HEK293 (cell line): ENCODE measurements around the gene GXYLT1.
"Not testable (repeated sequence)": the region's sequence is repeated elsewhere in the genome, so short reads cannot be mapped to it uniquely, and the experiment has no call there.

Experiments used
- CTCF ChIA-PET: fragments of 350-600 bp; formaldehyde crosslinking; extraction: SDS; loops from one replicate; lab custom pipeline; 2021; ENCODE audit warnings: antibody characterized with exemption; lab: Yijun Ruan, JAX
- POLR2A ChIA-PET: fragments of 300-600 bp; formaldehyde crosslinking; extraction: SDS; loops from one replicate; lab custom pipeline; 2020; ENCODE audit warnings: antibody characterized with exemption, inconsistent platforms; lab: Yijun Ruan, JAX
- H3K27ac ChIP-seq: fragments of 200-500 bp; sonication (Bioruptor generic); 2 replicates; pipeline ENCODE4 v1.5.1; 2014; ENCODE audit warnings: low read depth, low read length, control low read depth, inconsistent platforms; ENCODE audit errors: extremely low read depth
- H3K36me3 ChIP-seq, 2 experiments: fragments of 200-500 bp in 1 of 2; sonication (Bioruptor generic) in 1 of 2; 1 replicate in 1 of 2; 2 replicates in 1 of 2; pipeline ENCODE4 v1.5.1; 2014 to 2017; ENCODE audit warnings: inconsistent platforms in 2 of 2, low read length in 2 of 2; ENCODE audit not compliant: control insufficient read depth in 2 of 2, insufficient read depth in 1 of 2
- H3K4me1 ChIP-seq: fragments of 200-500 bp; sonication (Bioruptor generic); 2 replicates; pipeline ENCODE4 v1.5.1; 2014; ENCODE audit warnings: mild to moderate bottlenecking, low read length, inconsistent platforms; ENCODE audit not compliant: control insufficient read depth, insufficient read depth
- H3K4me3 ChIP-seq: 2 replicates; pipeline ENCODE4 v1.5.1; 2011; ENCODE audit warnings: low read depth, mild to moderate bottlenecking, control low read depth, low read length, moderate library complexity
- H3K9me3 ChIP-seq: fragments of 200-500 bp; sonication (Bioruptor generic); 2 replicates; pipeline ENCODE4 v1.5.1; 2014; ENCODE audit warnings: low read depth, low read length, inconsistent platforms; ENCODE audit not compliant: control insufficient read depth, insufficient read depth
- FEZF1 ChIP-seq: fragments of 450-650 bp; formaldehyde crosslinking; IDR thresholded peaks from 2 replicates; pipeline ENCODE4 v1.5.1; 2016; ENCODE audit warnings: missing biosample characterization, missing genetic modification characterization
- HOXA7 ChIP-seq: sonication (generic); formaldehyde crosslinking; IDR thresholded peaks from 2 replicates; pipeline ENCODE4 v1.8.1; 2022; ENCODE audit warnings: missing genetic modification reagents, borderline replicate concordance
- IKZF3 ChIP-seq: fragments of 450-650 bp; IDR thresholded peaks from 2 replicates; pipeline ENCODE4 v1.5.0; 2018; ENCODE audit warnings: missing biosample characterization, mild to moderate bottlenecking, missing genetic modification characterization, moderate library complexity
- KLF16 ChIP-seq: fragments of 450-650 bp; formaldehyde crosslinking; IDR thresholded peaks from 2 replicates; pipeline ENCODE4 v1.5.1; 2017; ENCODE audit warnings: missing biosample characterization, missing genetic modification characterization
- KLF7 ChIP-seq: fragments of 450-650 bp; formaldehyde crosslinking; IDR thresholded peaks from 2 replicates; pipeline ENCODE4 v1.5.1; 2016; ENCODE audit warnings: missing biosample characterization, missing genetic modification characterization, borderline replicate concordance
- MYNN ChIP-seq: fragments of 450-650 bp; formaldehyde crosslinking; IDR thresholded peaks from 2 replicates; pipeline ENCODE4 v1.5.1; 2016; ENCODE audit warnings: missing biosample characterization, missing genetic modification characterization, borderline replicate concordance
- OSR2 ChIP-seq: fragments of 450-650 bp; formaldehyde crosslinking; IDR thresholded peaks from 2 replicates; pipeline ENCODE4 v1.5.1; 2016; ENCODE audit warnings: missing biosample characterization, missing genetic modification characterization
- OVOL3 ChIP-seq: fragments of 450-650 bp; formaldehyde crosslinking; IDR thresholded peaks from 2 replicates; pipeline ENCODE4 v1.5.1; 2016; ENCODE audit warnings: missing biosample characterization, missing genetic modification characterization
- PRDM6 ChIP-seq: fragments of 450-650 bp; formaldehyde crosslinking; IDR thresholded peaks from 2 replicates; pipeline ENCODE4 v1.5.1; 2017; ENCODE audit warnings: missing biosample characterization, missing genetic modification characterization
- SP3 ChIP-seq: fragments of 450-650 bp; formaldehyde crosslinking; IDR thresholded peaks from 2 replicates; pipeline ENCODE4 v1.5.1; 2016; ENCODE audit warnings: missing biosample characterization, missing genetic modification characterization
- SP7 ChIP-seq: fragments of 450-650 bp; formaldehyde crosslinking; IDR thresholded peaks from 2 replicates; pipeline ENCODE4 v1.5.1; 2016; ENCODE audit warnings: missing biosample characterization, missing genetic modification characterization
- ZFHX2 ChIP-seq: fragments of 450-650 bp; formaldehyde crosslinking; conservative IDR thresholded peaks from 2 replicates; pipeline ENCODE4 v1.5.1; 2016; ENCODE audit warnings: missing biosample characterization, missing genetic modification characterization
- ZNF112 ChIP-seq: fragments of 450-650 bp; formaldehyde crosslinking; IDR thresholded peaks from 2 replicates; pipeline ENCODE4 v1.5.0; 2017; ENCODE audit warnings: missing biosample characterization, missing genetic modification characterization
- ZNF146 ChIP-seq: fragments of 450-650 bp; formaldehyde crosslinking; IDR thresholded peaks from 2 replicates; pipeline ENCODE4 v1.5.1; 2016; ENCODE audit warnings: missing biosample characterization, missing genetic modification characterization
- ZNF2 ChIP-seq: fragments of 450-650 bp; formaldehyde crosslinking; IDR thresholded peaks from 2 replicates; pipeline ENCODE4 v1.5.1; 2016; ENCODE audit warnings: missing biosample characterization, missing genetic modification characterization
- ZNF239 ChIP-seq: fragments of 450-650 bp; formaldehyde crosslinking; IDR thresholded peaks from 2 replicates; pipeline ENCODE4 v1.5.1; 2016; ENCODE audit warnings: missing biosample characterization, missing genetic modification characterization
- ZNF366 ChIP-seq: fragments of 450-650 bp; formaldehyde crosslinking; conservative IDR thresholded peaks from 2 replicates; pipeline ENCODE4 v1.5.1; 2016; ENCODE audit warnings: missing biosample characterization, missing genetic modification characterization
- ZNF488 ChIP-seq: fragments of 450-650 bp; formaldehyde crosslinking; IDR thresholded peaks from 2 replicates; pipeline ENCODE4 v1.5.1; 2016; ENCODE audit warnings: missing biosample characterization, missing genetic modification characterization
- ZNF549 ChIP-seq: fragments of 450-650 bp; IDR thresholded peaks from 2 replicates; pipeline ENCODE4 v1.5.1; 2018; ENCODE audit warnings: missing biosample characterization, missing genetic modification characterization, mild to moderate bottlenecking, inconsistent platforms, moderate library complexity
- ZNF560 ChIP-seq: fragments of 450-650 bp; formaldehyde crosslinking; IDR thresholded peaks from 2 replicates; pipeline ENCODE4 v1.5.1; 2017; ENCODE audit warnings: missing biosample characterization, missing genetic modification characterization, borderline replicate concordance
- ZNF580 ChIP-seq: fragments of 450-650 bp; formaldehyde crosslinking; IDR thresholded peaks from 2 replicates; pipeline ENCODE4 v1.5.1; 2016; ENCODE audit warnings: missing biosample characterization, missing genetic modification characterization
- ZNF596 ChIP-seq: fragments of 450-650 bp; IDR thresholded peaks from 2 replicates; pipeline ENCODE4 v1.5.0; 2018; ENCODE audit warnings: missing biosample characterization, mild to moderate bottlenecking, missing genetic modification characterization, moderate library complexity
- ZNF610 ChIP-seq: fragments of 450-650 bp; formaldehyde crosslinking; IDR thresholded peaks from 2 replicates; pipeline ENCODE4 v1.5.1; 2016; ENCODE audit warnings: missing biosample characterization, missing genetic modification characterization, borderline replicate concordance
- ZNF701 ChIP-seq: fragments of 450-650 bp; formaldehyde crosslinking; IDR thresholded peaks from 2 replicates; pipeline ENCODE4 v1.5.1; 2016; ENCODE audit warnings: missing biosample characterization, missing genetic modification characterization
- ZNF704 ChIP-seq: fragments of 450-650 bp; formaldehyde crosslinking; IDR thresholded peaks from 2 replicates; pipeline ENCODE4 v1.5.1; 2016; ENCODE audit warnings: missing biosample characterization, missing genetic modification characterization
- ZNF777 ChIP-seq: fragments of 450-650 bp; formaldehyde crosslinking; IDR thresholded peaks from 2 replicates; pipeline ENCODE4 v1.5.1; 2017; ENCODE audit warnings: missing biosample characterization, missing genetic modification characterization, borderline replicate concordance
- ZNF791 ChIP-seq: fragments of 450-650 bp; formaldehyde crosslinking; IDR thresholded peaks from 2 replicates; pipeline ENCODE4 v1.5.1; 2016; ENCODE audit warnings: missing biosample characterization, missing genetic modification characterization
- ZNF792 ChIP-seq: fragments of 450-650 bp; formaldehyde crosslinking; IDR thresholded peaks from 2 replicates; pipeline ENCODE4 v1.5.1; 2016; ENCODE audit warnings: missing biosample characterization, missing genetic modification characterization

Gene GXYLT1

GRCh38 chr12:42109031-42109430 lies 35.6 kb downstream of the GXYLT1 start:
- Histone ChIP-seq H3K4me3 (no peak overlapping the region), H3K4me1 (0 out of 2 replicates have a peak, but pooled peaks cover 4% of the 10 kb centered on the region), H3K36me3 (peaks cover 3 to 19% of the 10 kb centered on the region in 2 experiments; a peak in 2 of 3 replicates), H3K9me3 (no peaks in the 10 kb centered on the region), H3K27ac (no peak overlapping the region)
- CTCF ChIA-PET = no interaction called here
- POLR2A ChIA-PET = no interaction called here
- TF ChIP-seq ZNF777 (tag by site-specific recombination) = no peak
- no peak for TF ChIP-seq MYNN (tag by site-specific recombination)
- TF ChIP-seq ZNF580 (tag by site-specific recombination) = no peak
- TF ChIP-seq SP7 (tag by site-specific recombination) = no peak
- no peak for TF ChIP-seq KLF16
- no peak for TF ChIP-seq ZNF239
- no peak for TF ChIP-seq KLF7 (tag by site-specific recombination)
- no peak for TF ChIP-seq ZNF610
- TF ChIP-seq OVOL3 = no peak
- TF ChIP-seq, all 188 proteins: peak for 0

GRCh38 chr12:42106791-42107190 lies 37.9 kb downstream of the GXYLT1 start:
- peaks cover 3 to 19% of the 10 kb centered on the region in 2 experiments; a peak in 2 of 3 replicates for H3K36me3 ChIP-seq
- H3K9me3 ChIP-seq, H3K27ac ChIP-seq, POLR2A ChIA-PET, H3K4me1 ChIP-seq, H3K4me3 ChIP-seq: not testable (repeated sequence)
- CTCF ChIA-PET = interaction anchor here (0.7 kb wide), 1 partner anchor 398 kb away, joined by 3 read pairs; no protein-coding TSS in a partner anchor

GRCh38 chr12:42104784-42105183 lies 39.9 kb downstream of the GXYLT1 start:
- Histone ChIP-seq H3K36me3 (peaks cover 3 to 11% of the 10 kb centered on the region in 2 experiments; a peak in 2 of 3 replicates), H3K27ac (no peak overlapping the region), H3K9me3 (no peaks in the 10 kb centered on the region), H3K4me3 (no peak overlapping the region), H3K4me1 (0 out of 2 replicates have a peak, but pooled peaks cover 4% of the 10 kb centered on the region)
- POLR2A ChIA-PET = no interaction called here
- CTCF ChIA-PET = interaction anchor here (0.6 to 1.4 kb wide), 5 partner anchors 34 to 1093 kb away, joined by 3 to 4 read pairs (median 4); no protein-coding TSS in a partner anchor
- TF ChIP-seq IKZF3 (tag by site-specific recombination) (no peak), ZNF488 (tag by site-specific recombination) (no peak), ZNF366 (tag by site-specific recombination) (no peak), ZNF560 (no peak), ZNF792 (tag by site-specific recombination) (no peak), ZNF704 (tag by site-specific recombination) (no peak), ZFHX2 (tag by site-specific recombination) (no peak), ZNF2 (tag by site-specific recombination) (no peak), FEZF1 (tag by site-specific recombination) (peak; percentile 46; the same call in 1 of the 2 replicates), OSR2 (tag by site-specific recombination) (peak; percentile 64), ZNF549 (tag by site-specific recombination) (no peak), ZNF146 (tag by site-specific recombination) (no peak), ZNF596 (no peak), ZNF112 (no peak), SP3 (tag by site-specific recombination) (no peak), HOXA7 (CRISPR knock-in tag) (no peak), PRDM6 (tag by site-specific recombination) (peak; percentile 72), ZNF791 (tag by site-specific recombination) (no peak), ZNF701 (tag by site-specific recombination) (no peak)
